ENCODE measurements around the gene CFAP100.

The CFAP100 gene

DNA sequence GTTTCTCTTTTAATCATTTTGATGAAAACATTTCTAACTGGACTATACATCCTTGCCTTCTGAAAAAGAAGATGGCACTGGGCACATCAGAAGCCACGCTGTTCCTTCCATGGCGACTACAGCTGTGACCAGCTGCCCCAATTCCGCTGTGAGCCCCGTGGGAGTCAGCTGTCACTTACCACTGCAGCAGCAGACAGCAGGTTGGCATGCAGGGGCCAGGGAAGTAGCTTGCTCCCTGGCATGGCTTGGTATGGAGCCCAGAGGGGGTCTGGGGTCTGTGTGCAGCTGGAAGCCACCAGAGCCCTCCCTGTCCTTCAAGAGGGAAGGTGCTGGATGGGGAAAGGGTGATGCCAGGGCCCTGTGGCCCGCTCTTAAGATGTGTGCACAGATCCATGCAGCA lies 85.5 kb downstream of the CFAP100 start:
- DNase-seq (ENCODE audit: low spot score): no peak

DNA sequence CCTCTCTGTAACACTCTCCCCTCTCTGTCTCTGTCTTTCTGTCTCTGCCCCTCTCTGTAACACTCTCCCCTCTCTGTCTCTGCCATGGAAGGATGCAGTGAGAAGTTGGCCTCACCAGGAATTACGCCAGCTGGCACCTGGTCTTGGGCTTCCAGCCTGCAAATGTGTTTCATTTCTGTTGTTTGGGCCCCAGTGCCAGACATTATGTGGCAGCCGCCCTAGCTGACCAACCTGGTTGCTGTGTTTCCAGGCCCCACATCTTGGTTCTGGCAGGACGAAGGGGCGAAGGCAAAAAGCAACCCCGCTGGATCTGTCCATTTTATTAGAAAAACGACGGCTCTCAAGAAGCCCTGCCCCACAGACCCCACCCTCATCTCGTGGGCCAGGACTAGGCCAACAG lies 86.2 kb downstream of the CFAP100 start:
- DNase-seq (ENCODE audit: low spot score): no peak

DNA sequence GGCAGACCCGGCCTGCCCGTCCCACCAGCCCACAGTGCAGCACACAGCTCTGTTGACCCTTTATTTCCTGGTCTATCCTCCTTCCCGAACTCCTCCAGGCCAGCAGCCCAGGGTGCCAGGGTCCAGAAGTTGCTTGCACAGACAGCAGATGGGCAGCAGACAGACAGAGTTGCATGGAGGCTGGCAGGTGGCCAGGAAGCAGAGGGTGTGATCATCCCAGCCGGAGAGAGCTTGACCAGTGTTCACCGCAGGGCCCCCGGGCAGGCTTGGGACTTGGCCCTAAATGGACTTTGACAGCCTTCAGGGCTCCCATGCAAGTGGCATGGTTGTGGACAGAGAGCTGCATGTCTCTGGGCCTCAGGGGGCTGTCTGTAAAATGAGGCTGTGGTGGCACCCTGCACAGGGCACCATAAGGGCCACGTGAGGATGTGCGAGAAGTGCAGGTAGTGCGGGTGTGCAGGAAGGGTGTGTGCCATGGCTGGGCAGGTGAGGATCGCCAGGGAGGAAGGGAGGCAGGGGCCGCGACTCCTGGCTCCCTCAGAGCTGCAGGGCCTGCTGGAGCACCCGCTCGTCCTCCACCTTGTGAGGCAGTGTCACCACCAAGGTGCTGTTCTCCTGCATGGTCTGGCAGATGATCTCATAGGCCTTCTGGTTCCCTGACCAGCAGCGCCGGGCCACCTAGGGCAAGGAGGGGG lies 87.2 kb downstream of the CFAP100 start:
- DNase-seq (ENCODE audit: low spot score): peak; percentile 48

DNA sequence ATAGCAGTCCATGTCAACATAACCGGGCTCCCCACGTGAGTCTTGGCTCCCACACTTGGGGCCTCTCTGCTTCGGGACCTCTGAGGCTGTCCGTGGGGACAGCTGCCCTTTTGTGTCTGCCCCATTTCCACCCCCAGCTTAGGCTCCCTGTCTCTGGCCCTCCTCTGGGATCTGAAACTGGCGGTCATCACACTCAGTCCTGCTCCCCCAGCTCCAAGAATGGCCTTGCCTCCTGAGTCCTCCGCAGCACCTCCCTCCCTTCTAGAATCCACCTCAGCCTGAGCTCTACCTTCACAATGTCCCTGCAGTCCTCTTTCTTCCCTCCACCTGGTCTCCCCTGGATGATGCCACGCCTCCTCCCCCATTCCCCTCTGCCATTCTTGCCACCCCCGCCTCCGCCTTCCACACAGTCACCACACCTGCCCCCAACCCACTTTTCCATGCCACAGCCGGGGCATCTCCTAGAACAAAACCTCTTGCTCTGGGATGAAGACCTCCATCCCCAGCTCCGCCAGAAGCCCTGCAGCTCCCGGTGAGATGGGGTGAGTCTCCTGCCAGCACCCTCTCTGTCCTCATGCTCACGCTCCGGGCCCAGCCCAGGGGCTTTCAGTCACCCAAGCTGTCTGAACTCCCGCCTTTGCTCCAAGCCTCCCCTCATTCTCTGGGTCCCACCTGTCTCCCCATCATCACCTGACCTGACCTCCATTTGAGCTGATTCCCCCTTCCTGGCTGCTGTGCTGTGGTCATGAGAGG lies 88.0 kb downstream of the CFAP100 start:
- no peak for DNase-seq (ENCODE audit: low spot score)

DNA sequence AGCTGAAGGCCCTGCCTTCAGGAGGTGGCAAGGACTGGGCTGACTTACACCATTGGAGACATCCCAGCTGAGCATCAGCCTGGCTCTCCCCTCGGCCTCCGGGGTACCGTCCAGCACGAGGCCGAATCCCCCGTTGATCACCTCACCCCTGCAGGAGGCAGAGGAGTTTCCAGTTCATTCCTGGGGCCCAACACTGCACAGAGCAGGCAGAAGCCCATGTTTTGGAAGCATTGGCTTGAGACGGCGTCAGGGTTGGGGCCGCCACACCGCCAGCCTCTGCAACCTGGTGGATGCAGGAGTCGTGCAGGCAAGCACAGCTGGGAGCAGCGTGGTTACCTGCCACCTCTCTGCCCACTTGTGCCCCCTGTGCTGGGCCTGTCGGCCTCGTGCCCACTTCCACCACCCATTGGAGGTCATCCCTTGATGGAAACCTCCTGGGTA lies 88.6 kb downstream of the CFAP100 start:
- DNase-seq (ENCODE audit: low spot score): no peak

DNA sequence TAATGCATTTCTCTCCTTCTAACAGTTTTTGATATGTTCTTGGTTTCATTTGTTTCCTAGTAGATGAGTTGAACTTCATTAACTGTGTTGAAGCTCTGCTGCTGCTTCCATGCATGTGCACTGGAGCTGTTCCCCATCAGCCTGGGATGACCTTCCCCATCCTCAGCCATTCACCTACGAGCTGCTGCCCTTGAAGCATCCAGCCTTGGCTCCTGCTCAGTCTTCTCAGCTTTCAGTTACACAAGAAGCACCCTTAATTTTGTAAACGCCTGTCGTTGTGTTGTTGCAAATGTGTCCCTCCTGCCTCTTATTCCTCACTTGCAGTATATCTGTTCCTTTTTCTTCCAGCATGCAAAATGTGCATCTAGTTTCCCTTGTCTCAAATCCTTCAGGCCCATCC lies 89.4 kb downstream of the CFAP100 start:
- DNase-seq (ENCODE audit: low spot score): no peak

DNA sequence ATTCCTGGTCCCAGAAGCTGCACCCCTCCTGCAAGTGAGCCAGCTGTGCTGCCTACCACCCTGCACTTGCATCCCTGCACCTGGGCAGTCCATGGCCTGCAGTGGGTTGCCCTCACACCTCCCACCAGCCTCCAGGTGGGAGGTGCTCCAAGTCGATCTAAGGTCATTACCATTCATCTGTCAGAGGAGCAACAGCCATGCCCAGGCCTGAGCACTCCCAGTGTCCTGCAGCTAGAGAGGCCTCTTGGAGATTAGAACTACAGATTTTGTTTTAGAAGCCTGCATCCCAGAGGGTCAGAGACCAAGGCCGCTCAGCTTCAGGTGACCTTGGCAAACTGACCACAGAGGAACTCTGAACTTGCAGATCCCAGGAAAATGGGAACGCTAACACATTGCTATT lies 90.0 kb downstream of the CFAP100 start:
- no peak for DNase-seq (ENCODE audit: low spot score)

DNA sequence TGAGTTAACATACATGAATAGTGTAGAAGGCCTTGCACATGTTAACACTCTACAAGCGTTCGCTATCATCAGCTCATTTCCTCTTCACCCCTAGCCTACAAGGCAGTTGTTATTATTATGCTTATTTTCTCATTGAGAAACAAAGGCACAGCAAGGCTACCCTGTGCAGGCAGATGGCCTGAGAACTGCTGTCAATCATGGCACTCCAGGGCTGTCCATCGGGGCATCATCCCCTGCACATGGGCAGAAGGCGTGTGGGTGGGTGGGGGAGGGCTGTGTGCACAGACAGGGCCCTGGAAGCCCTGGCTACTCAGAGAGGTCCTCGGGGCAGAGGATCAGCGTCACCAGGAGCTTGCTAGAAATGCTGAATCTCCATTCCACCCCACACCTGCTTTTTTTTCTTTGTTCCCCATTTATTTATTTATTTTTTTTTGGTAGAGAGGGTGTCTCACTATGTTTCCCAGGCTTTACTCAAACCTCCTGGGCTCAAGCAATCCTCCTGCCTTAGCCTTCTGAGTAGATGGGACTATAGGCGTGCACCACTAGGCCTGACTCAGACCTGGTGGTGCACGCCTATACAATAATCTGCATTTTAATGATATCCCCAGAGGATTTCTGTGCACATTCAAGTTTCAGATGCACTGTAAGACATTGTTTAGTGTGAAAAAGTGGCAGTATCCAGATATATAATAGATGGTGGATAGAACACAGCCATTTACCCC lies 90.6 kb downstream of the CFAP100 start:
- no peak for DNase-seq (ENCODE audit: low spot score)

DNA sequence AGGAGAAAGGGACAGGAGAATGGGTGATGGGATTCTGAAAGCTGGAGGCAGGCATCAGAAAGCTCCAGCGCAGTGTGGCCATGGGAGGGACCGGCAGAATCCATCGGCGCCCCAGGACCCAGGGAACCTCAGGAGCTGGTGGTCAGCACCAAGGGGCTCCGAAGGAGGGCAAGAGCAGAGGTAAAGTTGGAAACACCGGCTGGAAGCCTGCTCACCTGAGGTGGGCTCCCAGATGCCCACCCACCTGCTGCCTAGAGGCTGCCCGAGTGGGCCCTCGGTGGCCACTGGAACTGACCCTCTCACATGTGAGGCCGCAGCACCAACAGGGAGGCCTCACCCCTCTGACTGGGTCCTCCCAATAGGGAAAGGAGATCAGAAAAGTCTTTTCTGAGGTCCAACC lies 91.2 kb downstream of the CFAP100 start:
- no peak for DNase-seq (ENCODE audit: low spot score)
